Fibroblast of upper back skin (primary cell): ENCODE results near the gene CRIP3.
A peak's percentile ranks its signal among the peaks of the same experiment; 100 is the strongest.

Experiments used
- DNase-seq: peaks from one replicate; pipeline ENCODE4 v3.0.0-alpha.2; 2013

CRIP3 gene

GRCh38 chr6:43286980-43287716, 21.5 kb downstream of the CRIP3 start:
- no peak for DNase-seq

GRCh38 chr6:43286456-43286979, 22.1 kb downstream of the CRIP3 start:
- DNase-seq, result no peak

GRCh38 chr6:43285832-43286231, 22.8 kb downstream of the CRIP3 start:
- no peak for DNase-seq

- DNase-seq, result no peak
Measured at GRCh38 chr6:43284991-43285781, 23.4 kb downstream of the CRIP3 start.

- DNase-seq, result no peak
Measured at GRCh38 chr6:43283905-43284304, 24.7 kb downstream of the CRIP3 start.

GRCh38 chr6:43283514-43283901, 25.1 kb downstream of the CRIP3 start:
- no peak for DNase-seq

GRCh38 chr6:43282636-43283513, 25.8 kb downstream of the CRIP3 start:
- no peak for DNase-seq

- no peak for DNase-seq
Measured at GRCh38 chr6:43282060-43282459, 26.6 kb downstream of the CRIP3 start.

GRCh38 chr6:43280234-43280633, 28.4 kb downstream of the CRIP3 start:
- no peak for DNase-seq

GRCh38 chr6:43278524-43279078, 30.0 kb downstream of the CRIP3 start:
- DNase-seq, result peak; percentile 67

GRCh38 chr6:43277643-43278523, 30.7 kb downstream of the CRIP3 start:
- DNase-seq, result peak; percentile 35

GRCh38 chr6:43277306-43277642, 31.4 kb downstream of the CRIP3 start:
- no peak for DNase-seq

GRCh38 chr6:43276577-43277305, 31.9 kb downstream of the CRIP3 start:
- DNase-seq, result no peak

- peak; percentile 23 for DNase-seq
Measured at GRCh38 chr6:43275801-43276576, 32.6 kb downstream of the CRIP3 start.

- no peak for DNase-seq
Measured at GRCh38 chr6:43274916-43275597, 33.6 kb downstream of the CRIP3 start.

GRCh38 chr6:43274127-43274915, 34.3 kb downstream of the CRIP3 start:
- no peak for DNase-seq

- DNase-seq, result no peak
Measured at GRCh38 chr6:43273707-43274106, 34.9 kb downstream of the CRIP3 start.

- no peak for DNase-seq
Measured at GRCh38 chr6:43271944-43272343, 36.7 kb downstream of the CRIP3 start.
